GM18519 (cell line): ENCODE results near the gene RAI1.
A peak's percentile ranks its signal among the peaks of the same experiment; 100 is the strongest.
"Not testable (repeated sequence)": the region's sequence is repeated elsewhere in the genome, so short reads cannot be mapped to it uniquely, and the experiment has no call there.

Experiments used
- ATAC-seq: cut with Tn5 transposase; IDR thresholded peaks from one replicate; pipeline ENCODE4 v1.9.1; 2021; ENCODE audit warnings: mild to moderate bottlenecking, moderate library complexity; ENCODE audit not compliant: unreplicated experiment, low FRiP score

The RAI1 gene

DNA sequence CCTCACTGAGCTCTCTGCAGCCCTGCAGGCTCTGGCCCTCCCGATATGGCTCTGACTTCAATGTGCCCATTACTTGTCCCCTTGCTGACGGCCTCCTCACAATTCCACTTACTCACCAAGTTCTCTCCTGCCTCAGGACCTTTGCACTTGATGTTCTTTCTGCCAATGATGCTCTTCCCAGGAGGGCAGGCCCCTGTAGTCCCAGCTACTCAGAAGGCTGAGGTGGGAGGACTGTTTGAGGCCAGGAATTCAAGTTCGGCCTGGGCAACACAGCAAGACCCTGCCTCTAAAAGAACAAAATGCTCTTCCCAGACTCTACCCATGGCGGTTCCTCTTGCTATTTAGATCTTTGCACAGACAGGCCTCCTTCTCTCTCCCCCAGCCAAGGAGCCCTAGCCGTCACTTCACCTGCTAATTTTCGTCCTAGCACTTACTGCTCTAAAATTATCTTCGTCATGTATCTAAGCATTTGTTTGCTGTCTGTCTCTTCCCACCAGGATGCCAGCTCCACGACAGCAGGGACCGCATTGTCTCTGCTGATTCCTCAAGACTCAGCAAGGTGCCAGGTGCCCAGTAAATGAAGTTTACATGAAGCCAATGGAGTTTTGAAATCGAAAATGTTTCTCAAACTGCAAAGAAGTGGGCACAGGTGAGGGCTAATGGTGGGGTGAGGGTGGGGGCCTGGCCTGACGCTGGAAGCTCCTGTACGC is 626 bp upstream of the RAI1 start:
- no peak for ATAC-seq

- ATAC-seq = peak; percentile 21
These were observed 560 bp downstream of the RAI1 start for GRCh38 chr17:17681744-17682292.

GRCh38 chr17:17682293-17682736 is 1.1 kb downstream of the RAI1 start:
- ATAC-seq = no peak

- ATAC-seq = no peak
These were observed 1.8 kb downstream of the RAI1 start for GRCh38 chr17:17682737-17683680.

DNA sequence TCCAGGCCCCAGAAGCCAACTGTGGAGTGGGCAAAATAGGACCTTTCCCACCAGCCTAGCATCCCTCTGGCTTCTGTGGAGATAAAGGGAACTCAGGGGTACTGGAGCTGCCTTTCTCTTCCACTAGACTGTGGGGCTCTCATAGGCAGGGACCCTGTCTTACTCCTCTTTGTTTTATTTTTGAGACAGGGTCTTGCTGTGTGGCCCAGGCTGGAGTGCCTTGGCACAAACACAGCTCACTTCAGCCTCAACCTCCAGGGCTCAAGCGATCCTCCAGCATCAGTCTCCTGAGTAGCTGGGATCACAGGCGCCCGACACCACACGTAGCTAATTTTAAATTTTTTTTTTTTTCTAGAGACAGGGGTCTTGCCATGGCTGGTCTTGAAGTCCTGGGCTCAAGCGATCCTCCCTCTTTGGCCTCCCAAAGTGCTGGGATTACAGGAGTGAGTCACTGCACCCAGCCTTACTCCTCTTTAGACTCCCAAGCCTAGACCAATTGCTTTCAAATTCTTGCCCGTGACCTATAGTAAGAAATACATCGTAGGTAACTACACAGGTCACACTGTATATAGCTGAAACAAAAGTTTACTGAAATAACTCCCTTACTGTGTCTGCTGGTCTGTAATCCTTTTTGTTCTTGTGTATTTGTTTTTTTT is 2.6 kb downstream of the RAI1 start:
- no peak for ATAC-seq

GRCh38 chr17:17684906-17685774 is 3.9 kb downstream of the RAI1 start:
- no peak for ATAC-seq

- ATAC-seq = no peak
These were observed 4.6 kb downstream of the RAI1 start for GRCh38 chr17:17685775-17686291.

DNA sequence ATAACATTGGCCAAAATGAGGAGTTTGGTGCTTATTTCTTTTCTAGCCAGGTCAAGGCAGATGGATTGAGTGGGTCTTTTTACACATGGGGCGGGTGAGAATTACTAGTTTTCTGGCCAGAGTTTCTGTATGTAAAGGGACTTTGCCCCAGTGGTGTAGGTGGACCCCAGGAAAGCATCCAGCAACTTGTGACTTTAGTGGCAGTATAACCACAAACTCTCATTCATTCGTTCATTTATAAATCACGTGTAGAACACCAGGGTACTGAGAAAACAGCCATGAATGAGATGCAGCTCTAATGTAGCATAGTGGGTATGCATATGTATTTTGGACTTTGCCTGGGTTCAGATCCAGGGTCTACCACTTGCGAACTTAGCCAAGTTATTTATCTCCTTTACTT is 8.1 kb downstream of the RAI1 start:
- ATAC-seq = no peak

DNA sequence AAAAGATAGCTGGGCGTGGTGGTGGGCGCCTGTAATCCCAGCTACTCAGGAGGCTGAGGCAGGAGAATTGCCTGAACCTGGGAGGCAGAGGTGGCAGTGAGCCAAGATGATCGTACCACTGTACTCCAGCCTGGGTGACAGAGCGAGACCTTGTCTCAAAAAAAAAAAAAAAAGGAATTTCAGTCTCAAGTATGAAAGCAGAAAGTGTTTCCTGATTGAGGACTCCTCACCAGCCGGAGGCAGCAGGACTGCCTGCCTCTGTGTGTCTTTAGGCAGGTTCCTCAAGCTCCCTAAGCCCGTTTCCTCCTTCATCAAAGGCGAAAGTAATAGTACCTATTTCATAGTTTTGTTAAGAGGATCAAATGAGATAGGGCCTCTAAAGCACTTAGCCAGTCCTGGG is 9.0 kb downstream of the RAI1 start:
- not testable (repeated sequence) for ATAC-seq

DNA sequence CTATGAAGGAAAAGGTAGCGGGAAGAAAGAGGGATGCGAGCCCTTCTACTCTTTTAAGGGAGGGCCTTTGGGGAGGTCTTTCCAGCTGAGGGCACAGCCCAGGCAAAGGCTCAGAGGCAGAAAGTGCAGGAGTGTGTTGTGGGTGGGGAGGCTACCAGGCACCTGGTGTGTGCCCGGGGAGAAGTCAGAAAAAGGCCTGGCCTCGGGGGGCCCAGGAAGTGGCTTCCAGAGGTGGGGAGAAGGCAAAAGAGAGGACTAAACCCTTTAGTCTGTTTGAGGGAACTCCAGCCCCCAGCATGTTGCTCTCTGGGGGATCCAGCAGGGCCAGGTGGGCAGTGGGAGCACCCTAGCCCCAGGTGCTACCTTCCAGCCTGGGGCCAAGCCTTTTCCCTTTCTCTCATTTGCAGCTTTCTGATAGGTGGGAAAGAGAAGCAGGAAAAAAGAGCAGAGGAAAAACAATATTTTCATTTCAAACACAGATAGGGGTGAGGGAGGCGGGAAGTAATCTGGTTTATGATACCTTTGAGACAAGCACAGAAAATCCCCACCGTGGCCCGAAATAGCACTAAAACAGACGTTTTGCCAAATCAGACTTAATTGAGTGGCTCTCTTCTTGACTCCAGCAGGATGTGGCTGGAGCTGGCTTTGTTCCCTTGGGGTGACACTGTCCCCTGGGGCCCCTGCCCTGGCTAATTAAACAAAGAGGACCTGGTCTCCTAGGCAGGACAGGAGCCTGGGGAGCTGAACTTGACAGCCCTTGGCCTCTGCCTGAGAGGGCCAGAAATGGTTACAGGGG is 10.4 kb downstream of the RAI1 start:
- no peak for ATAC-seq

GRCh38 chr17:17692353-17693252 is 11.3 kb downstream of the RAI1 start:
- no peak for ATAC-seq

- ATAC-seq = no peak
These were observed 12.3 kb downstream of the RAI1 start for GRCh38 chr17:17693253-17694168.

DNA sequence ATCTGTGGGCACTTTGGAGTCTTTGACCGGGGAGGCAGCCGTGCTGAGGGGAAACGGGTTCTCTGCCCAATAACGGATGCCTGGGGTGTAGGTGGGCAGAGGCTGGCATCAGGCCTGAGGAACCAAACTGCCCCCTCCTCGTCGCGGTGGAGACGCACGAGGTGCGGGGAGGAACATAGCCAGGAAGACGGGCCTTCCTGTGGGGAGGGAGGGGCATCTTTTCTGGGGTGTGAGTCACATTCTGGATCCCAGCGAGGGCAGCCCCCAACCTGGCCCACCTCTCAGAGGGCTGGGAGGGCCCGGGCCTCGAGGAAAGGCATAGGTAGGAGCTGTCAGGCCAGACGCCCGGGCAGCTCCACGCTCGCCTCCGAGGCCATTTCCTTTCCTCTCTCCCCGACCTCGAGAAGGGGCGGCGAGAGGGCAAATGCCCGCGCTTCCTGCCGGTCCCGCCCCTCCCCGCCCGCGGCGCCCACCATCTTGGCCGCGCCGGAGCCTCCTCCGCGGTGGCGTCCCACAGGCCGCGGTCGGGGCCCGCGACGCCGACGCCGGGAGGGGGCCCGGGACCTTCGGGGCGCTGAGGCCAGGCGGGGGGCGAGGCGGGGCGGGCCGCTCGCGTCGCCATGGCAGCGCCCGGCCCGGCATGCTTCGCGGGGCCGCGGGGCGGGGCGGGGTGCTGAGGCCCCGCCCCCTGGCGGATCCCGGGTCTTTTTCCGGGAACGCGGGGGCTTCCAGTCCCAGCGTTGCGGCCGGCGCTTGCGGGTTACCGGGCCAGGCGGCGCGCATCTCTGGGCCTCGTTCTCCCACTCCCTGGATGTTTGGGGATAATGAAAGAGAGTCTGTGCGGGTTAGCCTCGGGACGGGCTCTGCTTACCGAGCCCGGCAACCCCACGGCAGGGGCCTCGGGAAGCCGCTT is 13.2 kb downstream of the RAI1 start:
- ATAC-seq = peak; percentile 35

- no peak for ATAC-seq
These were observed 14.8 kb downstream of the RAI1 start for GRCh38 chr17:17696085-17696484.

DNA sequence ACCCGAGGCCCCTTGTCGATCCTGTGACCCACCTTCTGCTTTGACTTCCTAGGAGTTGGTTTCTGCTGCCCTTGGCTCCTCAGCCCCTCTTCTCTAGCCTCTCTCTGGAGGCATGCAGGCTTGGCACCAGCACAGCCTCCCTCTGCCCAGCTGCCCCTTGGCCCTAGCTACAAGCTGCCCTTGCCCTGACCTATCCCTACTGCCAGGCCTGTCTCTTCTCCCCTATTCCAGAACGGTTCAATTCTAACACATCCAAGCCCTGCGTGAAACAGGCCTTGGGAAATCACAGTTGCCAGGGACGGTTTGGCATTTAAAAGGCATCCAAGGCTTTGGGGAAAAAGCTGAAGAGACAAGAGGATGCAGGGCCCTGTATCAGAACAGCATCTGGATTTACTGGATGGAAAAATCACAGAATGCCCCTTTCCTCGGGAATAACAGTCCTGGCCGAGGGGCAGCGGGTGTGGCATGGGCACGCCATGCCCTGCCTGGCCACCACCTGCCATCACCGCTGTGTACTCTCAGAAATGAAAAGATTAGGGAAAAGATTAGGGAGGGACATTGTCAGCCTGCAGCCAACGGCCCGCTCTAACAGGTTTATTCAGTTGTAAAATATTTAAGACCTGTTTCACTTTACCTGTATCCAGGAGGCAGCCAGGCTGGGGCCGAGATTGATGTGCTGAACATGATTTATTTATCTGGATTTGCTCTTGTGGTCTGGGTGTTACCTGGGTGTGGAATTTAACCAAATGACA is 15.8 kb downstream of the RAI1 start:
- ATAC-seq = no peak
